ENCODE measurements around the gene MYO5C.

DNA sequence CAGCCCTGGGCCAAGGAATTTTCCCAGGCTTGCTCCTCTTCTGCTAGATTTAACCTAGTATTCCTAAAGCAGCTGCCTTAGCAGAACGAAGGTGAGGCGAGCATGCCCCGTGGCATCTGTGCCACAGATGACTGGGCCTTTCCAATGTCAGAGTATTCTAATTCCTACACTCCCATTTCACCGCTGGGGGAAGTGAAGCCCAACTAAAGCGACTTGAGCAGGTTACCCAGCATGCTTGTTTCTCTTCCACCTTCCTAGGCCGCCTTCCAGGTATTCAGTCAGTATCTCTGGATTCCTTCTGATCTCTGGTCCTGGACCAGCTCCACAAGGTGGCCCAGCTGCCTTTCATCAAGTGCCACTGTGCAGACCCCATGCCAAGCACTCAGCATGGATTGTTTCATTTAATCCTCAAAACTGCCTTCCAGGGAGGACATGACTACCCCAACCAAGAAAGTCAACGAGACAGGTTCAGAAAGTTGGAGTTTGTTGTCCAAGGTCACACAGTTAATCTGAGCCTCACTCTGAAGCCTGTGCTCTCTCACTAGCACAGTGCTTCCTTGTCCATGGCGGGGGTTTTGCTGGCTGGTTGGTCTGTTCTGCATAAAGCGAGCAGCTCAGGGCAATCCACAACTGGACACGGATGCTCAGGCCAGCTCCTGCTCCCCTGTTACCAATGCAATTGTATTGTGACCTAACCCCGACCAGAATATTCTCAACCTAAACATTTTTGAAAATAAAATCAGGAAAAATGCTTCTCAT, 15.1 kb downstream of the MYO5C start:
- TF ChIP-seq, protein P1, sequence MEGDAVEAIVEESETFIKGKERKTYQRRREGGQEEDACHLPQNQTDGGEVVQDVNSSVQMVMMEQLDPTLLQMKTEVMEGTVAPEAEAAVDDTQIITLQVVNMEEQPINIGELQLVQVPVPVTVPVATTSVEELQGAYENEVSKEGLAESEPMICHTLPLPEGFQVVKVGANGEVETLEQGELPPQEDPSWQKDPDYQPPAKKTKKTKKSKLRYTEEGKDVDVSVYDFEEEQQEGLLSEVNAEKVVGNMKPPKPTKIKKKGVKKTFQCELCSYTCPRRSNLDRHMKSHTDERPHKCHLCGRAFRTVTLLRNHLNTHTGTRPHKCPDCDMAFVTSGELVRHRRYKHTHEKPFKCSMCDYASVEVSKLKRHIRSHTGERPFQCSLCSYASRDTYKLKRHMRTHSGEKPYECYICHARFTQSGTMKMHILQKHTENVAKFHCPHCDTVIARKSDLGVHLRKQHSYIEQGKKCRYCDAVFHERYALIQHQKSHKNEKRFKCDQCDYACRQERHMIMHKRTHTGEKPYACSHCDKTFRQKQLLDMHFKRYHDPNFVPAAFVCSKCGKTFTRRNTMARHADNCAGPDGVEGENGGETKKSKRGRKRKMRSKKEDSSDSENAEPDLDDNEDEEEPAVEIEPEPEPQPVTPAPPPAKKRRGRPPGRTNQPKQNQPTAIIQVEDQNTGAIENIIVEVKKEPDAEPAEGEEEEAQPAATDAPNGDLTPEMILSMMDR (IDR thresholded peaks at IDR 0.05; ENCODE audit: insufficient read depth, low read depth, low read length), result no peak
- TF ChIP-seq EZH2 (IDR thresholded peaks at IDR 0.05; ENCODE audit: insufficient read depth, low read length), result no peak

Data from astrocyte (in vitro differentiated cells and primary cell).